Mononuclear cell (primary cell): ENCODE measurements around the gene IL17A. TPM values are rescaled to one million over a fixed set of nuclear protein-coding genes. Genes with fewer than 3 reads are reported as not detected.

Experiments used
- H3K27me3 ChIP-seq: 2 replicates; pipeline ENCODE4 v1.6.0; 2011; ENCODE audit warnings: low read length, control low read depth; ENCODE audit not compliant: insufficient read depth
- H3K4me1 ChIP-seq: 2 replicates; pipeline ENCODE4 v1.5.1; 2011; ENCODE audit warnings: mild to moderate bottlenecking, low read length, control low read depth; ENCODE audit not compliant: insufficient read depth
- H3K4me3 ChIP-seq: 2 replicates; pipeline ENCODE4 v1.5.1; 2011; ENCODE audit warnings: mild to moderate bottlenecking, low read length, moderate library complexity
- H3K9me3 ChIP-seq: 2 replicates; pipeline ENCODE4 v1.5.1; 2011; ENCODE audit warnings: low read depth, mild to moderate bottlenecking, control low read depth, low read length
- total RNA-seq: library from RNA; depleted of rRNA; stranded (reverse); fragments of >200 nt; gene quantifications from one replicate; pipeline ENCODE4 v1.2.3, GENCODE V29; 2012

IL17A gene
- total RNA-seq, 1 donor: not detected

- no peak overlapping the region for H3K4me3 ChIP-seq
- H3K9me3 ChIP-seq: no peaks in the 10 kb centered on the region
- H3K4me1 ChIP-seq: no peaks in the 10 kb centered on the region
- H3K27me3 ChIP-seq: no peaks in the 10 kb centered on the region
These were observed 31.6 kb downstream of the IL17A start for GRCh38 chr6:52217761-52218160.

GRCh38 chr6:52221302-52221701 lies 35.1 kb downstream of the IL17A start:
- Histone ChIP-seq H3K27me3 (no peaks in the 10 kb centered on the region), H3K4me3 (no peak overlapping the region), H3K9me3 (no peaks in the 10 kb centered on the region), H3K4me1 (no peaks in the 10 kb centered on the region)

DNA sequence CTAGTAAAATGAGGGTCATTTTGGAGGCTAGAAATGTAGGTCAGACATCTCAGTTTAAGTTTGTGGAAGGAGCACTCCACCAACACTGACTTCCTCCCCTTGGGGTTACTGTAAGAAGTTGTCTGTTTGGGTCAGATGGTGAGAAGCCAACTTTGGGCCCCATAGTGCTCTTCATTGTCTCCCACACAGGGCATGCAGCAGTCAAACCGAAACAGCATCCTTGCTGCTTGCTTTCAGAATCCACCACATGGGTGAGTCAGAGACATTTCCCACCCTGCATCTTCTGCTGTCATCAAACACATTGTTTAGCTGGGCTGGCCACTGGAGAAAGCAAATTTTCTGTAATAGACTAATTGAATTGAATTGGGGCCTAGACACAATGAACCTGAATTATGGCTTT lies 41.3 kb downstream of the IL17A start:
- Histone ChIP-seq H3K27me3 (no peaks in the 10 kb centered on the region), H3K9me3 (no peaks in the 10 kb centered on the region), H3K4me1 (no peaks in the 10 kb centered on the region), H3K4me3 (no peak overlapping the region)

DNA sequence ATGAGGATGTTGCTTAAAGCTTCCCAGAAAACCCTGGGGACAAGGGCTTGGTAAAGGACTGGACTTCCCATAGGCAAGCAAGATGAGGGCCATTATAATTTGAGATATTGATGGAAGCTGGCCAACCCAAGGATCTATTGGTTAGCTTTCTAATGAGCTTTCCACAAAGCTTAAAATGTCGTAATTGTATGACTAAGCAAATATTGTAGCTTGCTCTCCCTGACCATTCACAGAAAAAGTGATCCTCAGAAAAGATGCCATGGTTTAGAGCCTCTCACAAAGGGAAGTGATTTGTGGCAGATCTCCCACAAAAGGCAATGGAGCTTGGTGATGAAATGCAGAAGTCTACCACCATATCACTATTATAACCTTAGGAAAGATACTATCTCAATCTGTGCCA lies 44.5 kb downstream of the IL17A start:
- no peaks in the 10 kb centered on the region for H3K4me1 ChIP-seq
- H3K4me3 ChIP-seq: no peak overlapping the region
- H3K9me3 ChIP-seq: no peaks in the 10 kb centered on the region
- H3K27me3 ChIP-seq: peaks cover 7% of the 10 kb centered on the region

DNA sequence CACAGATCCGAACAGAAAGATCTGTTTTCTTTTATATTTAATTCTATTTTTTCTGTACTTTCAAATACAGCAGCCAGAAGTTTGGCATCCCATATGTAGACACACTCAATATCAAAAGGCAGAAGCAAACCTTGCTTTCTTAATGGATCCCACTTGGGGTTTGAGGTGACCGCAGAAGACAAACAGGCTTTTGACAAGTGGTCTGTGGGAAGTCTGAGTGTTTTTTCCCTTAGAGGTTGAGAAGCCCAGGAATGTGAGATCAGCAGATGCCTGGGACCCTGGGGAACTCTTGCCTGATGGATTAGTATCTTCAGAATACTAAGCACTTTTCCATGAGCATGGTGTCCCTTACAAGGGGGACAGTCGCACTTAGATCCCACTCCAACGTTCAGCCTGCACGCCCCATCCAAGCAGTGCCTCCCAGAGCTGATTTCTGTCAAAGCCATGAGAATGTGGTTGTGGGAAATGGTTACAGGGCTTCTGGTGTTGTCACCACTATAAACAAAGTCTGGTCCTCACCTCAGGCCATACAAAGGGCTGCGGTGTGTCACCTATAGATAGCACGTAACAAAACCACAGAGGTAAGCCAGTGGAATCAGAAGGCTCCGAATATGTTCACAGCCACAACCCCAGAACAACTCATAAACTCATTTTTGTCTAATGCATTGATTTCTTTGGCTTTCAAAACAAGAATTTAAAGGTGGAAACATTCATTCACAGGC lies 45.4 kb downstream of the IL17A start:
- Histone ChIP-seq H3K27me3 (peaks cover 7% of the 10 kb centered on the region), H3K9me3 (no peaks in the 10 kb centered on the region), H3K4me1 (no peaks in the 10 kb centered on the region), H3K4me3 (no peak overlapping the region)

- Histone ChIP-seq H3K4me1 (no peaks in the 10 kb centered on the region), H3K9me3 (no peaks in the 10 kb centered on the region), H3K4me3 (no peak overlapping the region), H3K27me3 (peaks cover 7% of the 10 kb centered on the region)
These were observed 46.8 kb downstream of the IL17A start for GRCh38 chr6:52233005-52233404.

- no peaks in the 10 kb centered on the region for H3K9me3 ChIP-seq
- no peaks in the 10 kb centered on the region for H3K4me1 ChIP-seq
- no peak overlapping the region for H3K4me3 ChIP-seq
- peaks cover 7% of the 10 kb centered on the region for H3K27me3 ChIP-seq
These were observed 48.0 kb downstream of the IL17A start for GRCh38 chr6:52233975-52234823.

Other genes with a start within 250 kb of the IL17A start
- gene PKHD1, start 98.8 kb upstream of the IL17A start, total RNA-seq: under 0.01 TPM
- gene IL17F, start 58.1 kb downstream of the IL17A start, total RNA-seq: not detected
- gene MCM3, start 98.4 kb downstream of the IL17A start, total RNA-seq: 9.1 TPM
- 2.0 TPM for gene PAQR8, start 175.8 kb downstream of the IL17A start, total RNA-seq
- gene EFHC1, start 234.0 kb downstream of the IL17A start, total RNA-seq: 6.4 TPM